ENCODE measurements around the gene FERMT3.

FERMT3 gene

DNA sequence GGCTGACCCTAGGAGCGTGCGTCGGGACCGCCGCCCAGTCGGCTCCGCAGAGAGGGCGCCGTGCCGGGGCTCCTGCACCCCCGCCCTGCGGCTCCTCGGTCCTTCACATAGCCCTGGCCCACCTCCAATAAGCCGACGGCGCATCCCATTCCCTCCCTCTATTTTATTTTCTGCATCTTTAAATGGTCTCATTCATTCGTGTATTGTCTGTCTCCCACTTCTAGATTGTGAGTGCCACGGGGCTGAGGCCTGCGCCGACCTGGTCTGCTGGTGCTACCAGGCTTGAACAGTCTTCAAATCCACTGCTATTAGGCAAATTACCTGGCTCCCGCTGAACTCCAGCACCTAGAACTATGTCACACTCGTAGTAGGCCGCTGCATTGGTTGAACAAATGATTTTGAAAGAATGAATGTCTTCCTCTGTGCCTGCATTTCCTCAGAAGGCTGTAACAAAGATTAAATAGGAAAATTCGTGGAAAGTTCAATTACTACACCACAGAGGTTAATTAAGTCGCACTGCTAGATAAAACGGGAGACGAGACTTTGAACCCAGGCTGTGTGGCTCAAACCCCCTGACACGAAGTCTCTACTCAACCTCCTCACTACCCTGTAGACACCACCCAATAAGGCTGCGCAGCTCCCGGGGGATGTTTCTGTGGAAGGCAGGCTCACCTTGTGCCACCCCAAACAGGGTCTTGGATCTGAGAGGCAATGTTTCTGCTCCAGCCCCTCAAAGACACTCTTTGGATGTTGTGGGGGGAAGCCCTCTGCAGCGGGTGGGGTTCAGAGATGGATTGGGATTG is 41.4 kb downstream of the FERMT3 start:
- peak overlapping the region; percentile 53 for H3K4me3 ChIP-seq (ENCODE audit: low read depth, low read length)

DNA sequence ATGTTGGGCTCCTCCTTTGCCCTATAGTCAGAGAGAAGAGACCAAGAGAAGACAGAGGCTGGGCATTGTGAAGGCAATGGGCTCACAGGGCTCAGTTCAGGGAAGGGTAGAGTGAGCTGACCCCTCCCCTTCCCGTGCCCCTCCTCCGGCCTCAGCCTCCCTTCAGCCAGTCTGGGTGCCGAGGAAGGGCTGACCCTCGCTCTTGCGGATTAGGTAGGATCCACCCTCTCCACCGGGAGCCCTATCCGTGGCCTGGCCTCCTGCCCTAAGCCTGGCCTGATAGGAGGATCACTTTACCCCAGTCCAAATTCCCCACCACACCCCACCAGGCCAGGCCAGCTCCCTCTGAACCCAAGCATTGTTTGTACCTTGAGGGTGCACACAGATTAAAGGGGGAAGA is 42.1 kb downstream of the FERMT3 start:
- no peak overlapping the region for H3K4me3 ChIP-seq (ENCODE audit: low read depth, low read length)

GRCh38 chr11:64249038-64249437 is 42.5 kb downstream of the FERMT3 start:
- no peak overlapping the region for H3K4me3 ChIP-seq (ENCODE audit: low read depth, low read length)

DNA sequence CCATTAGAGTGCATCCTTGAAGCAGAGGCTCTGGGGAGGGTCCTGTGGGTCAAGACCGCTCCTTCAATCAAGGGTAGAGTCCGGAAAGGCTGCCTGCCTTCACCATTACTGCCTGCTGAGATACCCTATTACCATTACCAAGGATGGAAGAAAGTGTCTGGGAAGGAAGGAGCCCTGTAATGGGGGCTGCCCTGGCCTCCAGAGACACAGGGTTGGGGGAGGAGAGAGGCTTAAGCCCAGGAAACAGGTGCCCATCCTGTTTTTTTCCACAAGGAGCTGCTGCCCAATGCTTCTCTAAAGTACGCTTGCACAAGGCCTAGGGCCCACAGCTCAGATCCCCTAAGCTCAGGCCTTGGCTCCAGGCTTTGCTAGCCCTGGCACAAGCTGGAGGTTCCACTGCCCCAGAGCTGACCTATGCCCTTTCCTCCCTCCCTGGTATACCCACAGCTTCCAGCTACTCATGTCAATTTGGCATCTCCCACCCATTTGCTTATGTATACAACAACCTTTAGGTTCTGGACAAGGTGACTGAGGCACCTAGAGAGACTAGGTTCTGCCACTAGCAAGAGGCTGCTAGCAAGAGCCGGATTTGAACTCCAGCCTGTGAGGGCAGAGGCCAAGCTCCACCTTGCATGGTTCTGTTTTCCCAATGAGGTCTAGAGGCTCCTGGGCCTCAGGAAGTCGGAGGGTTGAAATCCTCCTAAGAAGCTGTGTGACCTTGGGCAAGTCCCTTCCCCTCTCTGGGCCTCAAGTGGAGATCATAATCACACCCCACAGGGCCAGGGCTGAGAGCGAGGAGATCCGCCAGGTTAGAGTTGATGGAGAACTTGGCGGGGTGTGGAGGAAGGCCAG is 43.3 kb downstream of the FERMT3 start:
- H3K4me3 ChIP-seq (ENCODE audit: low read depth, low read length) = no peak overlapping the region

DNA sequence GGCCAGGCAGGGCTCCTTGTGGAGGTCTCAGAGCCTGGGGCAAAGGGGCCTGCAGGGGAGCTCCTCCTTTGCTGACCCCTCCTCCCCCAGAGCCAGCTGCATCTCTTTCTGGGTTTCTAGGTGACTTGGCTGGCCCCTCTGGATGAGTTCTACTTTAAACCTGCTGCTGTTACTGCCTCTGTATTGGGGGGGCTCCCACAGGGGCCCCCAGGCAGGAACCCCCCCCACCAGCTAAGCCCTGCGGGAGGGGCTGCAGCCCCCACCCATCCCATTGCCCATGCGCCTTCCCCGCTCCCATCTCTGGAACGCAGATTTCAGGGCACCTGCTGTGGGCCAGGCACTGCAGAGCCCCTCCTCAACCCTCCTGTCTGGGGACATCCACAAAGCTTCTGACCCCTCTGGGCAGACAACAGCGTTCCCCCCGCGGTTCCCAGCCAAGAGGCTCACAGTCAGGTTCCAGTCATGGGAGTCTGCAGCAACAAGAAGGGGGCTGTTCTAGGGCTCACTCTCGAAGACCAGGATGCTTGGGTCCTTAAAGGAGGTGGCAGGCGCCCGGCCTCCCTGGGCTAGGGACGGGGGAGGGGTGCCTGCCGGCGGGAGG is 44.0 kb downstream of the FERMT3 start:
- H3K4me3 ChIP-seq (ENCODE audit: low read depth, low read length) = peak overlapping the region; percentile 46

DNA sequence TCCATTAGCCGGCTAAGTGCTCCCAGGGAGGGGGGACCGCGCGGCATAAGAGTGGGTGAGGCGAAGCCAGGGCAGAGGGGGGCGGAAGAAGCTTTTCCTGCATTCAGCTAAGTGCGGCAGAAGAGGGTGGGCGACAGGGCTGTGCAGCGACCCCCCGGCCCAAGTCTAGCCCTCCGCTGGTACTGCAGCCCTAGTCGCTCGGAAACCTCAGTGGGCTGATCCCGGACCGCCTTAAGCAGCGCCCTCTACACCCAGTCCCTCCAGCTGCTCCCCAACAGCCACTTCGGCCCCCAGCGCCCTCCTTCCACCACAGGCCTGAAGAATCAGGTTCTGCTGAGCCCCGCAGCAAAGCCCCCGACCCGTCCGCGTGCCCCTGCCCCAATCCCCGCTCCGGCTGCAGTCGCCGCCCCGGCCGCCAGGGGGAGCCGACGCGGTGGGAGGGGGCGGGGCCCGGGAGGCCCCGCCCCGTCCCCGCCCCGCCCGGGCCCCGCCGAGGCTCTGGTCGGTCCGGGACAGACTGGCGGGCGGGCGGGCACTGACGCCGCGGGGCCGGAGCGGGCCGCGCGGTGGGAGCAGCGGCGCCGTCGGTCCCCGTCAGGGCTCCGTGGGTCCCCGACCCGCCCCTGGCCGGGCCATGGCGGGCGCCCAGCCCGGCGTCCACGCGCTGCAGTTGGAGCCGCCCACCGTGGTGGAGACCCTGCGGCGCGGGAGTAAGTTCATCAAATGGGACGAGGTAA is 44.7 kb downstream of the FERMT3 start, which contains the start of gene PLCB3:
Gene PLCB3 (plus strand): TSS at position 515 of the 737 bp plus-strand sequence. CDS start 120 bp downstream, at position 635.
- H3K4me3 ChIP-seq (ENCODE audit: low read depth, low read length) = peak within 1 kb of the TSS; percentile 85

GRCh38 chr11:64251753-64252002 is 45.2 kb downstream of the FERMT3 start:
- peak overlapping the region; percentile 85 for H3K4me3 ChIP-seq (ENCODE audit: low read depth, low read length)

DNA sequence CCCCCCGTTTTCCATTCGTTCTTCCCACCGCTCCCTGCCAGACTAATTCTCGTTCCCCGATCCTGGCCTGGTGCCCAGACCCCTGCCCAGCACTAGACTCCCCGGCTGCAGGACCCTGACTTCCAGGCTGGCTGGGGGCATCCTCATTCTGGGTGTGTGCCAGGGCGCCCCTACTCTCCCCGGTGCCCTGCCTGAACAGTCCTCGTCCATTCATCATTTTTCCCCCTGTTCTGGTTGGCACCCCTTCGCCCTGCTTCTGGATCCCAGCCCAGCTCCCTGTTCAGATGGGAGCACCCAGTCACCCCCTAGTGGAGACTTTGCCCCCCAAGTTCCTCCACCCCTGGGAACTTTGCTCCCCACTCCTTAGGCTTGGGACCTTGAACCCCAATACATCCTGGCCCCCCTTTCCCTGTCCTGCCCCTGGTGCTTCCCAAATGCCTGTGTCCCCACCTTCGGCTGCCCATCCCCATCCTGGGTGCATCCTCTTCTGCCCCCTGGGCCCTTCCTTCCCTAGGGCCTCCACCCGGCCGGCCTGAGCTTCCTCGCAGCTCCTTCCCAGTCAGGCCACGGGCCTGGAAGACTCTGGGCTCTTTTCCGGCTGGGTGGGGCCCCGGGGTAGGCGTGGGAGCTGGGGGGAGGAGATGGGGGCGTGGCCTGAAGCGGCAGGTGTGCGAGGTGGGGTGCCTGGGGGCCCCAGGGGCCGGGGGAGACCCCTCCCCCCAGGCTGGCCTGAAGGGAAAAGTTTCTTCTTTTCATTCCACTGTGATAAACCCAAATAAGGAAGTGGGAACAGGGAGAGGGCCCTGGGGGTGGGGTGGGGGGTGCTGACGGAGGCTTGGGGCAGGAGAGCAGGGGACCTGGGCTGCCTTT is 45.7 kb downstream of the FERMT3 start:
- peak overlapping the region; percentile 85 for H3K4me3 ChIP-seq (ENCODE audit: low read depth, low read length)

DNA sequence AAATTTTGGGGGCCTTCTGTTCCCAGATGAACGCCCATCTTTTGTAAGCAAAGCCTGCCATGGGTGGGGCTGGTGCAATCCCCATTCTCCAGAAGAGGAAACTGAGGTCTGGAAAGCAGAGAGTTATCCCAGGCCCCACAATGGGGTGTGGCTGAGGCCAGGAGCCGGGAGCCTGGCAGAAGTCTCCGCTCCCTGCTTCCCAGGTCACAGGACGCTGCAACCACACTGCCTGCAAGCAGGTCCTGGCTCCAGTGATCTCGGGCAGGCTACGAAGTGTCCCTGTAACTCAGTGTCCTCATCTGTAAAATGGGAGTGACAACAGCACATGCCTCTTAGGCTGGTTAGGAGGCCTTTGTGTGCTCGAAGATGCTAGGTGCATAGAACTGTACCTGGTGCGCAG is 46.5 kb downstream of the FERMT3 start:
- no peak overlapping the region for H3K4me3 ChIP-seq (ENCODE audit: low read depth, low read length)

GRCh38 chr11:64253481-64253880 is 47.0 kb downstream of the FERMT3 start:
- H3K4me3 ChIP-seq (ENCODE audit: low read depth, low read length) = no peak overlapping the region

DNA sequence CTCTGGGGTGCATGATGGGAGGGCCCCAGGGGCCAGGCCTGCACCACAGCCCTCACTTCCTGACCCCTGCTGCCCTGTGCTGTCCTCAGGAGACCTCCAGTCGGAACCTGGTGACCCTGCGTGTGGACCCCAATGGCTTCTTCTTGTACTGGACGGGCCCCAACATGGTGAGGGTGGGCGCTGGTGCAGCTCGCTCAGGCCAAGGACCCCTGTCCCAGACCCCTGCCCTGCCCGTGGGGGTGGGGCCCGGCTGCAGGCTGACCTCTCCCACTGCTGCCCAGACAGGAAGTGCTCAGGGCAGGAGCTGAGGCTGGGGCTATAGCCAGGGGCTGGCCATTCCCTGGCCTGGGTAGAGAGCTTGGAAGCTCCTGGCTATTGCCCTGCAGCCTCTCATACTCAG is 47.8 kb downstream of the FERMT3 start:
- no peak overlapping the region for H3K4me3 ChIP-seq (ENCODE audit: low read depth, low read length)

- H3K4me3 ChIP-seq (ENCODE audit: low read depth, low read length) = no peak overlapping the region
Measured at GRCh38 chr11:64255135-64256128, 48.9 kb downstream of the FERMT3 start.

DNA sequence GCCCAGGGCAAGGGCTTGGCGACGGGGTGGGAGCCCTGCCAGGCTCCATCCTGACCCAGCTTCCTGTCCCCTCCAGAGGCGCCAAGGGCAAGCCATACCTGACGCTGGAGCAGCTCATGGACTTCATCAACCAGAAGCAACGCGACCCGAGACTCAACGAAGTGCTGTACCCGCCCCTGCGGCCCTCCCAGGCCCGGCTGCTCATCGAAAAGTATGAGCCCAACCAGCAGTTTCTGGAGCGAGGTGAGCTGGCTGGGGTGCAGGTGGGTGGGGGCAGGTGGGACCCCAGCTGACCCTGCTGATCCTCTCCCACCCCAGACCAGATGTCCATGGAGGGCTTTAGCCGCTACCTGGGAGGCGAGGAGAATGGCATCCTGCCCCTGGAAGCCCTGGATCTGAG is 49.8 kb downstream of the FERMT3 start:
- H3K4me3 ChIP-seq (ENCODE audit: low read depth, low read length) = no peak overlapping the region

GRCh38 chr11:64258356-64258755 is 51.8 kb downstream of the FERMT3 start:
- no peak overlapping the region for H3K4me3 ChIP-seq (ENCODE audit: low read depth, low read length)

GRCh38 chr11:64258946-64259532 is 52.5 kb downstream of the FERMT3 start:
- no peak overlapping the region for H3K4me3 ChIP-seq (ENCODE audit: low read depth, low read length)

- H3K4me3 ChIP-seq (ENCODE audit: low read depth, low read length) = no peak overlapping the region
Measured at GRCh38 chr11:64259533-64260067, 53.1 kb downstream of the FERMT3 start.

DNA sequence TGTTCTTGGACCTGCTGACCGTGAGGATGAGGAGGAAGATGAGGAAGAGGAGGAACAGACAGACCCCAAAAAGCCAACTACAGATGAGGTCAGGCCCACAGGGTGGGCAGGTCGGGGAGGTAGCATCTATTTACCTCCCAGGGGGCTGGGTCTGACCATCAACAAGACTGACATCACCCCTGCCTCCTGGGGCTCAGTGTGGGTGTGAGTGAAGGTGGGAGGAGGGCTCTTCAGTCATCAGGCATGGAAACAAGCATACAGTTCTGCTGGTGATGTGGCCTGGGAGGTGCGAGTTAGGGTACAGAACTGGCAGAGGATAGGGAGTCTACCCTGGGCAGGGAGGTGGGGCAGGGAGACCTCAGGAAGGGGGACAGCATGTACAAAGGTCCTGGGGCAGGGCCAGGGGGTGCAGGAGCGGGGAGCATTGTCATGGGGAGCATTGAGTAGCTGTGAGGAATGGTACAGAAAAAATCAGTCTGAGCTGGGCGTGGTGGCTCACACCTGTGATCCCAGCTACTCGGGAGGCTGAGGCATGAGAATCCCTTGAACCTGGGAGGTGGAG is 53.7 kb downstream of the FERMT3 start:
- H3K4me3 ChIP-seq (ENCODE audit: low read depth, low read length) = no peak overlapping the region

DNA sequence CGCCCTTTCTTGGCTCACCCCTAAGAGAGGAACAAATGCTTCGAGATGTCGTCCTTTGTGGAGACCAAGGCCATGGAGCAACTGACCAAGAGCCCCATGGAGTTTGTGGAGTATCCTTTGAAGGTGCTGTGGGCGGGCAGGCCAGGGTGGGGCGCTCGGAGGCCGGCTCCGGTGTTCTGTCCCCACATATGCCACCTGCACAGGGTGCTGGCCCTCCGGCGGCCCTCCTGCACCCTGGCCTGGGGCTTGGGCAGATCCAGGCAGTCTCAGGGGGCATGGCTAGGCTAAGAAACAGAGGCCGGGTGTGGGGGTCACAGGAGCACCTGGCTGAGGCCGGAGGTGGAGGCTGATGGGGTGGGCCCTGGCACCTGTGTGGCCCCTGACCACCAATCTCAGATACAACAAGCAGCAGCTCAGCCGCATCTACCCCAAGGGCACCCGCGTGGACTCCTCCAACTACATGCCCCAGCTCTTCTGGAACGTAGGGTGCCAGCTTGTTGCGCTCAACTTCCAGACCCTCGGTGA is 55.1 kb downstream of the FERMT3 start:
- no peak overlapping the region for H3K4me3 ChIP-seq (ENCODE audit: low read depth, low read length)
